HepG2 (cell line): ENCODE data around the gene MAPK10. TPM values are rescaled to one million over a fixed set of nuclear protein-coding genes. Genes with fewer than 3 reads are reported as not detected.

ENCODE experiments used
- ATAC-seq: fragments of 200-7000 bp; cut with Tn5 transposase; 3 replicates; pipeline ENCODE4 v1.9.1; 2020; ENCODE audit warnings: mild to moderate bottlenecking, moderate library complexity
- BruUV-seq: library from RNA; stranded (reverse); fragments of 400-500 nt; replicated peaks from 2 replicates; lab custom pipeline; 2021; lab: Mats Ljungman, UMichigan
- CTCF ChIA-PET: fragments of 300-600 bp; formaldehyde crosslinking; extraction: SDS; loops from one replicate; lab custom pipeline; 2021; ENCODE audit warnings: low total read pairs, inconsistent platforms, low intra/inter-chr PET ratio; lab: Yijun Ruan, JAX
- POLR2A ChIA-PET: fragments of 350-600 bp; sonication (Branson Sonifier 250); formaldehyde crosslinking; loops from one replicate; lab custom pipeline; 2020; ENCODE audit warnings: antibody characterized with exemption, inconsistent platforms; lab: Yijun Ruan, JAX
- DNase-seq: peaks from one replicate; pipeline ENCODE4 v3.0.0-alpha.2; 2015; ENCODE audit warnings: low spot score
- FAIRE-seq: peaks from 3 replicates; lab custom pipeline; 2011; peaks lifted over from hg19 to GRCh38; lab: Jason Lieb, UNC
- H2AFZ ChIP-seq: one replicate; pipeline ENCODE4 v1.6.1; 2011; ENCODE audit warnings: low read length, inconsistent platforms
- H3K27ac ChIP-seq: fragments of 300-600 bp; 3 replicates; pipeline ENCODE4 v1.8.0; 2011; ENCODE audit warnings: mixed run types, mild to moderate bottlenecking, mixed read lengths, low read length, inconsistent platforms; ENCODE audit not compliant: insufficient read depth; ENCODE audit errors: extremely low read length
- H3K27me3 ChIP-seq, 2 experiments: fragments of 200-600 bp in 1 of 2; 2 replicates in 1 of 2; 3 replicates in 1 of 2; pipeline versions ENCODE4 v1.6.0 to v1.8.0; 2011; ENCODE audit warnings: low read length in 2 of 2, mild to moderate bottlenecking in 2 of 2, moderate library complexity in 2 of 2, inconsistent platforms in 1 of 2; ENCODE audit not compliant: insufficient read depth in 2 of 2, control insufficient read depth in 1 of 2
- H3K36me3 ChIP-seq, 2 experiments: fragments of 200-600 bp in 1 of 2; replicated peaks in 1 of 2; 2 replicates in 1 of 2; 3 replicates in 1 of 2; pipeline versions ENCODE4 v1.5.1 to v1.8.0; 2011; ENCODE audit warnings: low read length in 2 of 2, inconsistent platforms in 1 of 2; ENCODE audit not compliant: insufficient read depth in 2 of 2, control insufficient read depth in 1 of 2
- H3K4me1 ChIP-seq: 2 replicates; pipeline ENCODE4 v1.5.1; 2012; ENCODE audit warnings: low read length, inconsistent platforms; ENCODE audit not compliant: insufficient read depth
- H3K4me2 ChIP-seq: 2 replicates; pipeline ENCODE4 v1.6.0; 2011; ENCODE audit warnings: low read depth, low read length, inconsistent platforms
- H3K4me3 ChIP-seq, 3 experiments: fragments of 200-600 bp in 1 of 3; sonication (generic), shearing (Covaris generic) in 1 of 3; replicated peaks in 1 of 3; 2 replicates each; pipeline ENCODE4 v1.5.1; 2011 to 2016; ENCODE audit warnings: low read length in 3 of 3, inconsistent platforms in 2 of 3, low read depth in 2 of 3, mild to moderate bottlenecking in 2 of 3, control low read depth in 1 of 3, mixed read lengths in 1 of 3; ENCODE audit not compliant: insufficient read depth in 1 of 3
- H3K79me2 ChIP-seq: one replicate; pipeline ENCODE4 v1.6.1; 2011; ENCODE audit warnings: low read length, inconsistent platforms; ENCODE audit not compliant: insufficient read depth
- H3K9ac ChIP-seq: 2 replicates; pipeline ENCODE4 v1.6.0; 2011; ENCODE audit warnings: mild to moderate bottlenecking, low read depth, low read length, inconsistent platforms; ENCODE audit not compliant: insufficient read depth
- H3K9me3 ChIP-seq: 2 replicates; pipeline ENCODE4 v1.5.1; 2012; ENCODE audit warnings: mild to moderate bottlenecking, low read length
- H4K20me1 ChIP-seq: 2 replicates; pipeline ENCODE4 v1.6.0; 2011; ENCODE audit warnings: inconsistent platforms, mild to moderate bottlenecking, low read length, moderate library complexity; ENCODE audit not compliant: insufficient read depth
- DNMT3B ChIP-seq: conservative IDR thresholded peaks from 2 replicates; pipeline ENCODE4 v1.6.1; 2016; ENCODE audit warnings: missing biosample characterization, control low read depth
- HOMEZ ChIP-seq: IDR thresholded peaks from 2 replicates; pipeline ENCODE4 v1.6.1; 2016; ENCODE audit warnings: low read depth
- KLF13 ChIP-seq: sonication (generic); formaldehyde crosslinking; IDR thresholded peaks from 2 replicates; pipeline ENCODE4 v1.4.0; 2020; ENCODE audit warnings: mild to moderate bottlenecking, missing genetic modification reagents
- KMT2A ChIP-seq: sonication (generic); formaldehyde crosslinking; IDR thresholded peaks from 2 replicates; pipeline ENCODE4 v1.4.0; 2020; ENCODE audit warnings: missing genetic modification reagents
- MBD4 ChIP-seq: IDR thresholded peaks from 2 replicates; pipeline ENCODE4 v1.6.1; 2012; ENCODE audit warnings: low read length, inconsistent platforms, borderline replicate concordance
- REXO4 ChIP-seq: sonication (generic); formaldehyde crosslinking; IDR thresholded peaks from 2 replicates; pipeline ENCODE4 v1.8.0; 2022; ENCODE audit warnings: missing genetic modification reagents, mild to moderate bottlenecking, borderline replicate concordance
- SIX1 ChIP-seq: sonication (generic); formaldehyde crosslinking; IDR thresholded peaks from 2 replicates; pipeline ENCODE4 v1.4.0; 2020; ENCODE audit warnings: missing genetic modification reagents, borderline replicate concordance
- YY1 ChIP-seq: IDR thresholded peaks from 2 replicates; pipeline ENCODE4 v1.6.1; 2011; ENCODE audit warnings: low read length, low read depth, moderate library complexity, mild to moderate bottlenecking; ENCODE audit not compliant: insufficient read depth, insufficient replicate concordance
- ZFP91 ChIP-seq: sonication (generic); formaldehyde crosslinking; IDR thresholded peaks from 2 replicates; pipeline ENCODE4 v1.9.0; 2022; ENCODE audit warnings: missing genetic modification reagents, mild to moderate bottlenecking, borderline replicate concordance
- ZNF180 ChIP-seq: sonication (generic); formaldehyde crosslinking; IDR thresholded peaks from 2 replicates; pipeline ENCODE4 v1.4.0; 2020; ENCODE audit warnings: low read depth, missing genetic modification reagents, borderline replicate concordance
- ZNF326 ChIP-seq: sonication (generic); formaldehyde crosslinking; IDR thresholded peaks from 2 replicates; pipeline ENCODE4 v1.4.0; 2020; ENCODE audit warnings: missing genetic modification reagents, borderline replicate concordance
- ZNF331 ChIP-seq: sonication (generic); formaldehyde crosslinking; IDR thresholded peaks from 2 replicates; pipeline ENCODE4 v1.4.0; 2020; ENCODE audit warnings: missing genetic modification reagents
- WGBS: methylation state at CpG from one replicate; pipeline ENCODE4 v1.1.6; 2017; ENCODE audit warnings: low lambda C conversion rate; 5-methylcytosine and 5-hydroxymethylcytosine counted together
- in situ Hi-C: cut with HindIII; loops from 2 replicates; pipeline ENCODE4 v1.10.0; 2017; ENCODE audit warnings: low pct_unique_long_range_greater_than_20kb; ENCODE audit not compliant: extremely low pct_ligation_motif_present
- intact Hi-C: fragments of 100-400 bp; cut with micrococcal nuclease; formaldehyde crosslinking; loops from one replicate; pipeline ENCODE4 v1.10.0; 2022; ENCODE audit not compliant: unreplicated experiment
- polyA plus RNA-seq, 8 experiments: library from polyadenylated mRNA; depleted of rRNA in 3 of 8; stranded (reverse) in 7 of 8; unstranded in 1 of 8; fragments of >200 nt; fragmentation: Illumina TruSeq in 4 of 8; extraction: Trizol in 4 of 8; gene quantifications; 2 replicates each; pipeline versions ENCODE4 v1.2.1 to v1.2.3, GENCODE V29; 2011 to 2016; ENCODE audit warnings: low read depth in 4 of 8, missing spikeins in 1 of 8, mixed read lengths in 1 of 8; ENCODE audit not compliant: insufficient read depth in 1 of 8
- total RNA-seq, 5 experiments: library from RNA; depleted of rRNA; stranded (reverse); fragments of >200 nt; fragmentation: Illumina TruSeq; extraction: Trizol; gene quantifications; 2 replicates each; pipeline ENCODE4 v1.2.3, GENCODE V29; 2016; ENCODE audit warnings: low read depth in 1 of 5
- TF ChIP-seq, protein P1 (sequence below): sonication (generic); formaldehyde crosslinking; IDR thresholded peaks from 2 replicates; pipeline ENCODE4 v1.5.1; 2020; ENCODE audit warnings: missing genetic modification reagents, mild to moderate bottlenecking, borderline replicate concordance

MAPK10 gene
- total and polyA plus RNA-seq, 2 of the 13 experiments (the other 11 are each of a cell fraction or from before 2014, with no cell fraction given), result not detected

GRCh38 chr4:85942107-85942506 is 417.7 kb downstream of the MAPK10 start:
- no peak overlapping the region for H3K4me3 ChIP-seq
- H3K27ac ChIP-seq, result no peak overlapping the region
- POLR2A ChIA-PET, result no interaction called here
- no peak for FAIRE-seq
- CTCF ChIA-PET, result no interaction called here
- intact Hi-C loops (no loop called here), in situ Hi-C loops (no loop called here)
- WGBS, result 79% methylated on average over 5 of the region's 5 CpGs
- H3K4me1 ChIP-seq, result peaks cover 12% of the 10 kb centered on the region
- no peak for TF ChIP-seq KMT2A (CRISPR knock-in tag)
- DNase-seq, result no peak
- no peaks in the 10 kb centered on the region for H4K20me1 ChIP-seq
- BruUV-seq, result no TSS peak
- no peak overlapping the region for H2AFZ ChIP-seq
- H3K27me3 ChIP-seq, result no peaks in the 10 kb centered on the region
- no peaks in the 10 kb centered on the region for H3K36me3 ChIP-seq
- no peak overlapping the region for H3K4me2 ChIP-seq
- no peak overlapping the region for H3K9ac ChIP-seq
- ATAC-seq, result no peak
- H3K79me2 ChIP-seq, result no peaks in the 10 kb centered on the region
- no peaks in the 10 kb centered on the region for H3K9me3 ChIP-seq

DNA sequence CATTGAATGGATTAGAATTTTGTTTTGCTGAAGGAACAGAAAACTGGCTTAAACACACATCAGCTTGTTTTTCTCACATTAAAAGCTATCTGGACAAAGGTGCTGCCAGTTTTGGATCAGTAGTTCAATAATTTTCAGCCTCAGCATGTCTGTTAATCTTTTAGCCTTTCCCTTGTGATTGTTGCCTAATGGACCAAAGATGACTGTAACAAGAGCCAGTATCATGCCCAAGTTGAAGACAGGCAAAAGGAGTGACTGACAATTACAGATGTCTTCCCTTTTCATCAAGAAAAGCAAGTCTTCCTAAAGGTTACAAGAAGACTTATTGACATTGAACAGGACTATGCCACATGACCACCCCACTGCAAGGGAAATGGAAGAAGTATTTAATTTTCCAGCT is 419.7 kb downstream of the MAPK10 start:
- Histone ChIP-seq H3K27ac (no peak overlapping the region), H3K9ac (no peak overlapping the region), H4K20me1 (no peaks in the 10 kb centered on the region), H3K4me2 (no peak overlapping the region), H3K4me3 (no peak overlapping the region), H2AFZ (no peak overlapping the region), H3K9me3 (no peaks in the 10 kb centered on the region), H3K36me3 (no peaks in the 10 kb centered on the region), H3K79me2 (no peaks in the 10 kb centered on the region), H3K27me3 (no peaks in the 10 kb centered on the region; a peak in 1 of 5 replicates), H3K4me1 (peaks cover 12% of the 10 kb centered on the region)
- FAIRE-seq (no peak), DNase-seq (no peak), ATAC-seq (no peak)
- TF ChIP-seq, protein P1, sequence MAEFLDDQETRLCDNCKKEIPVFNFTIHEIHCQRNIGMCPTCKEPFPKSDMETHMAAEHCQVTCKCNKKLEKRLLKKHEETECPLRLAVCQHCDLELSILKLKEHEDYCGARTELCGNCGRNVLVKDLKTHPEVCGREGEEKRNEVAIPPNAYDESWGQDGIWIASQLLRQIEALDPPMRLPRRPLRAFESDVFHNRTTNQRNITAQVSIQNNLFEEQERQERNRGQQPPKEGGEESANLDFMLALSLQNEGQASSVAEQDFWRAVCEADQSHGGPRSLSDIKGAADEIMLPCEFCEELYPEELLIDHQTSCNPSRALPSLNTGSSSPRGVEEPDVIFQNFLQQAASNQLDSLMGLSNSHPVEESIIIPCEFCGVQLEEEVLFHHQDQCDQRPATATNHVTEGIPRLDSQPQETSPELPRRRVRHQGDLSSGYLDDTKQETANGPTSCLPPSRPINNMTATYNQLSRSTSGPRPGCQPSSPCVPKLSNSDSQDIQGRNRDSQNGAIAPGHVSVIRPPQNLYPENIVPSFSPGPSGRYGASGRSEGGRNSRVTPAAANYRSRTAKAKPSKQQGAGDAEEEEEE (CRISPR knock-in tag), result no peak
- TF ChIP-seq ZNF326 (CRISPR knock-in tag) (no peak), ZNF331 (CRISPR knock-in tag) (no peak), DNMT3B (CRISPR knock-in tag) (no peak), YY1 (no peak), KLF13 (CRISPR knock-in tag) (no peak), MBD4 (no peak), SIX1 (CRISPR knock-in tag) (no peak), HOMEZ (CRISPR knock-in tag) (no peak), REXO4 (CRISPR knock-in tag) (no peak), ZNF180 (CRISPR knock-in tag) (no peak), ZFP91 (CRISPR knock-in tag) (no peak)
- in situ Hi-C loops (no loop called here), intact Hi-C loops (no loop called here)
- BruUV-seq, result no TSS peak
- ChIA-PET POLR2A (no interaction called here), CTCF (no interaction called here)
